ENCODE measurements around the gene PSTPIP1. TPM values are rescaled to one million over a fixed set of nuclear protein-coding genes. Genes with fewer than 3 reads are reported as not detected.

The PSTPIP1 gene
- total RNA-seq, 2 donors from 2014 or later = 161 to 167 TPM

GRCh38 chr15:77069521-77070121 is 74.7 kb downstream of the PSTPIP1 start:
- Mint-ChIP-seq H3K27me3 (peaks cover 0 to 3% of the 10 kb centered on the region in 2 donors), H3K36me3 (no peaks in the 10 kb centered on the region), H3K4me1 (ENCODE audit: low read depth in 2 of 2) (peaks cover 39 to 50% of the 10 kb centered on the region in 2 donors), H3K4me3 (peak overlapping the region; percentile 88), H3K9me3 (no peaks in the 10 kb centered on the region), H3K27ac (peak overlapping the region; percentile 62 to 86)
- DNase-seq (ENCODE audit: low spot score) (no peak), ATAC-seq (no peak)

- no peak for ATAC-seq
- Mint-ChIP-seq H3K4me1 (ENCODE audit: low read depth in 2 of 2) (peaks cover 36 to 44% of the 10 kb centered on the region in 2 donors), H3K27ac (peak overlapping the region; percentile 62 to 86)
These were observed 75.2 kb downstream of the PSTPIP1 start for GRCh38 chr15:77070180-77070494.

GRCh38 chr15:77070495-77071304 is 75.8 kb downstream of the PSTPIP1 start, which contains the start of gene TSPAN3:
Gene TSPAN3 (minus strand): TSS chr15:77071109. CDS start chr15:77070954, 155 bp downstream.
- H3K4me1 Mint-ChIP-seq (ENCODE audit: low read depth in 2 of 2) = peaks cover 35 to 43% of the 10 kb centered on the region in 2 donors
- peak within 1 kb of the TSS; percentile 62 to 86 for H3K27ac Mint-ChIP-seq
- no peaks in the 10 kb centered on the region for H3K9me3 Mint-ChIP-seq
- peak; percentile 94 for DNase-seq (ENCODE audit: low spot score)
- H3K27me3 Mint-ChIP-seq = peaks cover 0 to 3% of the 10 kb centered on the region in 2 donors
- ATAC-seq = peak; percentile 98 to 99
- peak within 1 kb of the TSS; percentile 88 for H3K4me3 Mint-ChIP-seq
- H3K36me3 Mint-ChIP-seq = no peaks in the 10 kb centered on the region

More at GRCh38 chr15:77070180-77070494, 75.2 kb downstream of the PSTPIP1 start:
- Mint-ChIP-seq H3K9me3 (no peaks in the 10 kb centered on the region), H3K27me3 (peaks cover 0 to 3% of the 10 kb centered on the region in 2 donors), H3K36me3 (no peaks in the 10 kb centered on the region), H3K4me3 (peak overlapping the region; percentile 88)
- DNase-seq (ENCODE audit: low spot score) = no peak

GRCh38 chr15:77071305-77072223 is 76.6 kb downstream of the PSTPIP1 start:
- no peak for DNase-seq (ENCODE audit: low spot score)
- H3K9me3 Mint-ChIP-seq = no peaks in the 10 kb centered on the region
- no peak for ATAC-seq
- H3K4me1 Mint-ChIP-seq (ENCODE audit: low read depth in 2 of 2) = peaks cover 33 to 42% of the 10 kb centered on the region in 2 donors
- peak overlapping the region; percentile 8 to 83 for H3K27ac Mint-ChIP-seq
- H3K27me3 Mint-ChIP-seq = peaks cover 0 to 3% of the 10 kb centered on the region in 2 donors
- peak overlapping the region; percentile 74 for H3K4me3 Mint-ChIP-seq
- no peaks in the 10 kb centered on the region for H3K36me3 Mint-ChIP-seq

GRCh38 chr15:77074350-77074749 is 79.4 kb downstream of the PSTPIP1 start:
- Mint-ChIP-seq H3K9me3 (no peaks in the 10 kb centered on the region), H3K4me3 (no peak overlapping the region), H3K27me3 (peaks cover 0 to 3% of the 10 kb centered on the region in 2 donors), H3K36me3 (no peaks in the 10 kb centered on the region), H3K27ac (no peak overlapping the region), H3K4me1 (ENCODE audit: low read depth in 2 of 2) (peaks cover 15 to 19% of the 10 kb centered on the region in 2 donors)
- DNase-seq (ENCODE audit: low spot score) (no peak), ATAC-seq (no peak)

- Mint-ChIP-seq H3K4me1 (ENCODE audit: low read depth in 2 of 2) (peaks cover 8 to 12% of the 10 kb centered on the region in 2 donors), H3K27me3 (peaks cover 0 to 3% of the 10 kb centered on the region in 2 donors), H3K4me3 (no peak overlapping the region), H3K36me3 (no peaks in the 10 kb centered on the region), H3K9me3 (no peaks in the 10 kb centered on the region), H3K27ac (no peak overlapping the region)
- ATAC-seq (no peak), DNase-seq (ENCODE audit: low spot score) (no peak)
These were observed 80.6 kb downstream of the PSTPIP1 start for GRCh38 chr15:77075528-77075927.

GRCh38 chr15:77076323-77076915 is 81.5 kb downstream of the PSTPIP1 start:
- H3K4me1 Mint-ChIP-seq (ENCODE audit: low read depth in 2 of 2) = peaks cover 4 to 8% of the 10 kb centered on the region in 2 donors

GRCh38 chr15:77081971-77082370 is 87.0 kb downstream of the PSTPIP1 start:
- no peak for ATAC-seq
- Mint-ChIP-seq H3K4me3 (no peak overlapping the region), H3K9me3 (no peaks in the 10 kb centered on the region)

More at GRCh38 chr15:77076323-77076915, 81.5 kb downstream of the PSTPIP1 start:
- H3K27ac Mint-ChIP-seq = no peak overlapping the region
- no peak for DNase-seq (ENCODE audit: low spot score)
- peaks cover 0 to 3% of the 10 kb centered on the region in 2 donors for H3K27me3 Mint-ChIP-seq
- no peaks in the 10 kb centered on the region for H3K36me3 Mint-ChIP-seq
- H3K9me3 Mint-ChIP-seq = no peaks in the 10 kb centered on the region
- H3K4me3 Mint-ChIP-seq = no peak overlapping the region
- no peak for ATAC-seq

GRCh38 chr15:77083381-77084160 is 88.6 kb downstream of the PSTPIP1 start:
- H3K27ac Mint-ChIP-seq = peak overlapping the region; percentile 37 to 68
- DNase-seq (ENCODE audit: low spot score) (peak; percentile 81), ATAC-seq (peak; percentile 93 to 95)
- peak overlapping the region; percentile 72 for H3K4me3 Mint-ChIP-seq
- no peaks in the 10 kb centered on the region for H3K36me3 Mint-ChIP-seq
- H3K27me3 Mint-ChIP-seq = no peaks in the 10 kb centered on the region
- no peaks in the 10 kb centered on the region for H3K9me3 Mint-ChIP-seq
- H3K4me1 Mint-ChIP-seq (ENCODE audit: low read depth in 2 of 2) = peaks cover 21 to 27% of the 10 kb centered on the region in 2 donors

More at GRCh38 chr15:77081971-77082370, 87.0 kb downstream of the PSTPIP1 start:
- no peak for DNase-seq (ENCODE audit: low spot score)
- Mint-ChIP-seq H3K27ac (no peak overlapping the region), H3K4me1 (ENCODE audit: low read depth in 2 of 2) (peaks cover 21 to 27% of the 10 kb centered on the region in 2 donors), H3K36me3 (no peaks in the 10 kb centered on the region), H3K27me3 (no peaks in the 10 kb centered on the region)

- H3K27me3 Mint-ChIP-seq = no peaks in the 10 kb centered on the region
- peak overlapping the region in 1 of 2 donors; percentile 68 for H3K27ac Mint-ChIP-seq
- H3K36me3 Mint-ChIP-seq = no peaks in the 10 kb centered on the region
- H3K4me1 Mint-ChIP-seq (ENCODE audit: low read depth in 2 of 2) = peaks cover 21 to 27% of the 10 kb centered on the region in 2 donors
- H3K4me3 Mint-ChIP-seq = no peak overlapping the region
- H3K9me3 Mint-ChIP-seq = no peaks in the 10 kb centered on the region
- DNase-seq (ENCODE audit: low spot score) = no peak
- no peak for ATAC-seq
These were observed 89.5 kb downstream of the PSTPIP1 start for GRCh38 chr15:77084436-77084835.

GRCh38 chr15:77085297-77085696 is 90.4 kb downstream of the PSTPIP1 start:
- no peaks in the 10 kb centered on the region for H3K36me3 Mint-ChIP-seq
- no peaks in the 10 kb centered on the region for H3K9me3 Mint-ChIP-seq
- H3K4me1 Mint-ChIP-seq (ENCODE audit: low read depth in 2 of 2) = peaks cover 21 to 27% of the 10 kb centered on the region in 2 donors
- DNase-seq (ENCODE audit: low spot score) = no peak
- ATAC-seq = peak; percentile 20 to 58
- peak overlapping the region; percentile 19 for H3K4me3 Mint-ChIP-seq
- peak overlapping the region in 1 of 2 donors; percentile 1 for H3K27ac Mint-ChIP-seq
- H3K27me3 Mint-ChIP-seq = no peaks in the 10 kb centered on the region

Measured in natural killer cell treated with Interleukin-12 subunit alpha and Interleukin-12 subunit beta and Interleukin-15 and Interleukin-18, amount 100 ng/mL, for 72 hours (primary cell).